Measurements from ENCODE around the gene ASZ1.
A peak's percentile ranks its signal among the peaks of the same experiment; 100 is the strongest.

DNA sequence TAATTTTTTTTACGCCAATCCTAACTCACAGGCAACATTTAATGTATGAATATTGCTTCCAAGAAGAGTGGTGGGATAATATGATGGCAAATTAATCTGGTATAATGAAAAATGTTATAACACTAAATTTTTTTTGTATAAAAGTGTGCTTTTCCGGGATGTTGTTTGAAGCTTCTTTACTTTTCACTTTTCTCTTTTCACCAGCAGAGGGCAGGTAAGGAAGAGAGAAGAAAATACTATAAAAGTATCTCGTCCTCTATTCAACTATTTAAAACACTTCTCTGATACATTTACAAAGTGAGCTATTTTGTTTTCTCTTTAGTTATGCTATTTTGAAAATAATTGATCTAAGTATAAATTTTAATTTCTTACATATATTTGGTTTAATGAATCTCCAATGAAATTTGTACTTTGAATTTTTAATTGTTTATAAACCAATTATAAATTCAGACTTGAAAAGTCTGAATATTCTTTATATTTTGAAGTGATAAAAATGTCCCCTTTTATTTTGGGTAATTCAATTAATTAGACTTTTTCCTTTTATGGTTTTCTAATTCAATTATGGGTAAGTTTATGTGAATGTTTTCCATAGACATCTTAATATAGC is 31.8 kb upstream of the ASZ1 start:
- TF ChIP-seq ZFX (IDR thresholded peaks at IDR 0.05) (no peak), EZH2phosphoT487 (IDR thresholded peaks at IDR 0.05; ENCODE audit: borderline replicate concordance) (no peak), CTCF (IDR thresholded peaks at IDR 0.05 in 2 of 3, conservative IDR thresholded peaks at IDR 0.05 in 1 of 3; ENCODE audit: borderline replicate concordance in 1 of 3, insufficient read depth in 1 of 3, low read depth in 2 of 3, low read length in 2 of 3) (peak; percentile 53 to 63 (median 60); a peak in 5 of 6 replicates), POLR2AphosphoS5 (IDR thresholded peaks at IDR 0.05; ENCODE audit: low read depth, low read length) (no peak), ELF1 (IDR thresholded peaks at IDR 0.05; ENCODE audit: borderline replicate concordance, low read depth) (no peak), JUND (IDR thresholded peaks at IDR 0.05) (no peak), SIN3A (IDR thresholded peaks at IDR 0.05; ENCODE audit: low read depth) (no peak), POLR2A (IDR thresholded peaks at IDR 0.05; ENCODE audit: borderline replicate concordance, extremely low read depth, insufficient read depth, insufficient read length) (no peak), SP1 (IDR thresholded peaks at IDR 0.05; ENCODE audit: low read depth) (no peak)

Measured in HCT116 (cell line).